NT2/D1 (cell line): ENCODE measurements around the gene GRB10.

Experiments
- SUZ12 ChIP-seq: IDR thresholded peaks from 2 replicates; pipeline ENCODE4 v1.6.1; 2011; ENCODE audit not compliant: insufficient read length, insufficient read depth; ENCODE audit errors: extremely low read depth
- YY1 ChIP-seq: IDR thresholded peaks from 2 replicates; pipeline ENCODE4 v1.6.1; 2011; ENCODE audit not compliant: insufficient read length, insufficient read depth
- ZNF274 ChIP-seq: IDR thresholded peaks from 2 replicates; pipeline ENCODE4 v1.6.1; 2011; ENCODE audit warnings: mild to moderate bottlenecking, low read depth, low read length

GRCh38 chr7:50590535-50590934 is 192.2 kb downstream of the GRB10 start:
- no peak for TF ChIP-seq ZNF274
- TF ChIP-seq YY1: no peak
- no peak for TF ChIP-seq SUZ12
